ENCODE measurements around the gene SHC1. TPM values are rescaled to one million over a fixed set of nuclear protein-coding genes. Genes with fewer than 3 reads are reported as not detected.

The SHC1 gene
- total and polyA plus RNA-seq, 2 donors (not counting 1 experiment from before 2014, with no cell fraction given), result 50.1 to 61.4 TPM

DNA sequence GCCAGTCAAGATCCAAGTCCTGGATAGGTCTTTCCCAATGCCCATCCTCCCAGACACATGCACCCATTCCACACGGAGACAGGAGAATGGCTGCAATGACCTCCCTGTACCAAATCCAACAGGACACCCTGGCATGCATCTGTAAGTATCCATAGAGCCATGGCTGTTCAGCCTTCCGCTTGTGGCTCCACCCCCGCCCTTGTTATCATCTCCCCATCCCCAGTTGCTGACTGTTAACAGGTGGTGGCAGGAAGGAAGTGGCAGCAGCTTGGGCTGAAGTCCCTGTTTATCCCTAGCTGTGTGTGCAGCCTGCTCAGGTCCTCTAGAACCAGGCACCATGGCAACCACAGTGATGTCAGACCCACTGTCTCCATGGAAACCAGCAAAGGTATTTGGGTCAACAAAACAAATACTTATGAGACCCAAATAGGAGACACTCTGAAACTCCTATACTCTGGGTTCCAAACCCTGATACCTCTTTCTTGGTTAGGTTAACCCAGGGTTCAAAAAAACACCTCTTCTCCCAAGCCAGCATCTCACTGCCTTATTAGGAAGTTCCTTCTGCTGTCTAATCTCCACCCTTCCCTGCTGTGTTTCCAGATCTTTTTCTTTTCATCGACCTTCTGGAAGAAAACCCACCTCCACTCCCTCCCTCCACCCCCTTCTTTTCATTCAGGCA is 15.4 kb downstream of the SHC1 start:
- H3K4me3 ChIP-seq (ENCODE audit: control extremely low read depth in 1 of 5, extremely low read depth in 1 of 5, insufficient read depth in 1 of 5, low read depth in 2 of 5, low read length in 4 of 5), result peak overlapping the region; percentile 71 to 97 (median 83)
- H3K27me3 Mint-ChIP-seq, result no peaks in the 10 kb centered on the region
- H2AFZ ChIP-seq (ENCODE audit: insufficient read depth, low read depth, low read length, poor library complexity, severe bottlenecking), result peak overlapping the region; percentile 63
- peak overlapping the region; percentile 97 for H3K9ac ChIP-seq (ENCODE audit: low read length)
- ATAC-seq (ENCODE audit: low read depth), result peak; percentile 77
- H3K9me3 Mint-ChIP-seq (ENCODE audit: insufficient read depth), result no peaks in the 10 kb centered on the region
- intact Hi-C loops (cut with micrococcal nuclease), result loop anchor here (1.0 to 5.0 kb wide), 6 partner anchors 11 to 348 kb away; partner anchors contain the start of genes ADAR, CKS1B and EFNA4
- ChIA-PET CTCF (interaction anchor here (0.6 to 6.1 kb wide), 24 partner anchors 12 to 395 kb away, joined by 3 to 46 read pairs (median 6); partner anchors contain the start of genes ADAM15, EFNA4, FLAD1 and PMVK), POLR2A (interaction anchor here (0.8 to 3.4 kb wide), 9 partner anchors 9 to 108 kb away, joined by 3 to 26 read pairs (median 4); partner anchors contain the start of genes CKS1B, EFNA4, PMVK and SHC1)
- H3K4me3 Mint-ChIP-seq, result peak overlapping the region; percentile 92
- H3K4me1 ChIP-seq (ENCODE audit: control insufficient read depth in 2 of 2, insufficient read depth in 2 of 2, low read length in 2 of 2), result peaks cover 52 to 67% of the 10 kb centered on the region in 2 donors
- no peaks in the 10 kb centered on the region for H3K9me3 ChIP-seq (ENCODE audit: control extremely low read depth in 1 of 3, control insufficient read depth in 2 of 3, insufficient read depth in 1 of 3, low read length in 2 of 3)
- peak overlapping the region; percentile 96 for H3K27ac Mint-ChIP-seq
- TF ChIP-seq EZH2 (IDR thresholded peaks at IDR 0.05; ENCODE audit: borderline replicate concordance, insufficient read depth, low read depth, low read length, poor library complexity, severe bottlenecking), result no peak
- TF ChIP-seq CTCF (IDR thresholded peaks at IDR 0.05), result no peak
- peak overlapping the region; percentile 85 for H3K4me2 ChIP-seq (replicated peaks; ENCODE audit: low read depth, low read length, poor library complexity, severe bottlenecking)
- peak; percentile 94 for DNase-seq
- WGBS (ENCODE audit: insufficient coverage), result 0% methylated on average over 3 of the region's 4 CpGs
- peaks cover 71% of the 10 kb centered on the region for H3K4me1 Mint-ChIP-seq
- no peaks in the 10 kb centered on the region for H3K27me3 ChIP-seq (replicated peaks in 1 of 4; ENCODE audit: control extremely low read depth in 1 of 4, control insufficient read depth in 3 of 4, insufficient read depth in 4 of 4, low read length in 3 of 4)
- H3K79me2 ChIP-seq (ENCODE audit: control insufficient read depth, insufficient read depth, low read length), result peaks cover 93% of the 10 kb centered on the region
- H3K36me3 ChIP-seq (replicated peaks in 1 of 2; ENCODE audit: control extremely low read depth in 1 of 2, control insufficient read depth in 1 of 2, extremely low read depth in 1 of 2, insufficient read depth in 2 of 2, low read length in 1 of 2), result peaks cover 2 to 41% of the 10 kb centered on the region in 2 experiments
- peaks cover 68% of the 10 kb centered on the region for H4K20me1 ChIP-seq (ENCODE audit: control insufficient read depth, insufficient read depth, low read length, poor library complexity, severe bottlenecking)
- peak overlapping the region; percentile 99 for H3K27ac ChIP-seq (ENCODE audit: low read length in 2 of 2)

GRCh38 chr1:154954541-154954940 is 16.0 kb downstream of the SHC1 start:
- WGBS (ENCODE audit: insufficient coverage), result 58% methylated on average over 2 of the region's 3 CpGs
- ChIA-PET POLR2A (interaction anchor here (0.6 to 3.4 kb wide), 5 partner anchors 14 to 109 kb away, joined by 3 to 26 read pairs (median 3); partner anchors contain the start of genes CKS1B and EFNA4), CTCF (interaction anchor here (0.6 to 6.1 kb wide), 17 partner anchors 12 to 285 kb away, joined by 3 to 46 read pairs (median 9); partner anchors contain the start of genes ADAM15, EFNA4, FLAD1 and PMVK)
- Mint-ChIP-seq H3K27me3 (no peaks in the 10 kb centered on the region), H3K9me3 (ENCODE audit: insufficient read depth) (no peaks in the 10 kb centered on the region), H3K4me1 (peaks cover 68% of the 10 kb centered on the region), H3K27ac (peak overlapping the region; percentile 96), H3K4me3 (peak overlapping the region; percentile 92)
- peak overlapping the region; percentile 0 to 86 (median 77) for H3K4me3 ChIP-seq (ENCODE audit: control extremely low read depth in 1 of 5, extremely low read depth in 1 of 5, insufficient read depth in 1 of 5, low read depth in 2 of 5, low read length in 4 of 5)
- no peaks in the 10 kb centered on the region for H3K9me3 ChIP-seq (ENCODE audit: control extremely low read depth in 1 of 3, control insufficient read depth in 2 of 3, insufficient read depth in 1 of 3, low read length in 2 of 3)
- intact Hi-C loops (cut with micrococcal nuclease), result loop anchor here (2.0 kb wide), 1 partner anchor 108 kb away; the partner anchor contains the start of gene EFNA4
- ATAC-seq (ENCODE audit: low read depth), result no peak
- H3K27me3 ChIP-seq (replicated peaks in 1 of 4; ENCODE audit: control extremely low read depth in 1 of 4, control insufficient read depth in 3 of 4, insufficient read depth in 4 of 4, low read length in 3 of 4), result no peaks in the 10 kb centered on the region
- peaks cover 87% of the 10 kb centered on the region for H3K79me2 ChIP-seq (ENCODE audit: control insufficient read depth, insufficient read depth, low read length)
- no peak for TF ChIP-seq CTCF (IDR thresholded peaks at IDR 0.05)
- TF ChIP-seq EZH2 (IDR thresholded peaks at IDR 0.05; ENCODE audit: borderline replicate concordance, insufficient read depth, low read depth, low read length, poor library complexity, severe bottlenecking), result no peak
- peaks cover 65% of the 10 kb centered on the region for H4K20me1 ChIP-seq (ENCODE audit: control insufficient read depth, insufficient read depth, low read length, poor library complexity, severe bottlenecking)
- no peak for DNase-seq
- peak overlapping the region; percentile 97 for H3K9ac ChIP-seq (ENCODE audit: low read length)
- H3K4me2 ChIP-seq (replicated peaks; ENCODE audit: low read depth, low read length, poor library complexity, severe bottlenecking), result peak overlapping the region; percentile 85
- peak overlapping the region; percentile 99 for H3K27ac ChIP-seq (ENCODE audit: low read length in 2 of 2)
- peaks cover 2 to 41% of the 10 kb centered on the region in 2 experiments for H3K36me3 ChIP-seq (replicated peaks in 1 of 2; ENCODE audit: control extremely low read depth in 1 of 2, control insufficient read depth in 1 of 2, extremely low read depth in 1 of 2, insufficient read depth in 2 of 2, low read length in 1 of 2)
- H2AFZ ChIP-seq (ENCODE audit: insufficient read depth, low read depth, low read length, poor library complexity, severe bottlenecking), result no peak overlapping the region
- H3K4me1 ChIP-seq (ENCODE audit: control insufficient read depth in 2 of 2, insufficient read depth in 2 of 2, low read length in 2 of 2), result peaks cover 52 to 64% of the 10 kb centered on the region in 2 donors

Measured in B cell (primary cell).